Measurements from ENCODE around the gene GPLD1. TPM values are rescaled to one million over a fixed set of nuclear protein-coding genes. Genes with fewer than 3 reads are reported as not detected.

The GPLD1 gene
- total RNA-seq, 6 experiments from 2014 or later = 19.9 to 53.0 (median 38.9) TPM

DNA sequence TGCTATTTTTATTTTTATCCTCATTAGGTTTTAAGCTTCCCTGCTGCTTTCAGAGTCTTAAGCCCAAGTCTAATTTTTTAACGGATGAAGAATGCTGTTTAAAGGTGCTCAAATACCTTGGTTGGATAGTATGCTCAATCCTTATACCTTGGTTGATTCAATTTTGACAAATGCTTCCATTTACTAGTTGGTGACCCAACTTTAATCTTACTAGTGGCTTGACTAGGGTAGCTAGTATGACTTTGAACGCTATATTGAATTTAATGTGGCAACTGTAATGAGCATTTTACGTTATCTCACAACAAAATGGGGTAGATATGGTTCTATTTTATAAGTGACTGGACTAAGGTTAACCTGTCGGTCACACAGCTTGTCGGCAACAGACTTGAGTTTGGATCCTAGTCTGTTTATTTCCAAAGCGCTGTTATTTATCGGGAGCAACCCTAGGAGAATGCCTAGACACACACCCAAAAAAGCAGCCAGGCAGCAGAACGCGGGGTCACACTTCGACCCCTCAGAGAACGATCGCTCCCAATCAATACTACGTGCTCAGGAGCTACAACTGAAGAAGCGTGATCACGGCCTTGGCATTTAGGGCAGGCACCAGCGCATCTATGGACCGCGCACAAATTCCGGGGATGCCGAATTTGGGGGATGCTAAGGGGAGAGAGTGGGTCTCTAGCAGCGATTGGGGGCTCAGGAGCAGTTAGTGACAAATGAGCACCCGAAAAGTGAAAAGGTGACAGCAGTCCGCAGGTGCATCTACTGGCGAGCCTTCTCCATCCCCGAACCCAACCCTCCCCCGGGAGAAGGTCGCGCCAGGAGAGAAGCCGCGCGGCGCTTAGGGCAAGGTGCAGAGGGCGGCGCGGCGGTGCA, 4.8 kb upstream of the GPLD1 start:
- no peaks in the 10 kb centered on the region for H3K9me3 ChIP-seq
- TF ChIP-seq POLR2A (IDR thresholded peaks at IDR 0.05) = no peak
- peak in 1 of 4 donors; percentile 41 for TF ChIP-seq CTCF (IDR thresholded peaks at IDR 0.05)
- ATAC-seq = peak in 2 of 4 donors; percentile 0 to 87
- H3K36me3 ChIP-seq = no peaks in the 10 kb centered on the region
- no peaks in the 10 kb centered on the region for H3K27me3 ChIP-seq
- peaks cover 0 to 41% (median 7%) of the 10 kb centered on the region in 4 donors for H3K4me1 ChIP-seq
- 9% methylated on average over 32 of the region's 36 CpGs for WGBS (ENCODE audit: insufficient coverage, low coverage, low lambda C conversion rate, missing lambda C conversion rate)
- intact Hi-C loops (cut with DNase I) = no loop called here
- H3K27ac ChIP-seq = peak overlapping the region; percentile 61 to 85 (median 77)
- no peak for DNase-seq
- H3K4me3 ChIP-seq = peak overlapping the region; percentile 58 to 80 (median 78)

GRCh38 chr6:24492475-24492874, 3.1 kb upstream of the GPLD1 start:
- DNase-seq (peak in 1 of 3 donors; percentile 26), ATAC-seq (no peak)
- TF ChIP-seq POLR2A (IDR thresholded peaks at IDR 0.05) = no peak
- peak in 1 of 4 donors; percentile 16 for TF ChIP-seq CTCF (IDR thresholded peaks at IDR 0.05)
- H3K4me1 ChIP-seq = peaks cover 0 to 44% (median 10%) of the 10 kb centered on the region in 4 donors
- intact Hi-C loops (cut with DNase I) = no loop called here
- no peaks in the 10 kb centered on the region for H3K27me3 ChIP-seq
- H3K36me3 ChIP-seq = no peaks in the 10 kb centered on the region
- WGBS (ENCODE audit: insufficient coverage, low coverage, low lambda C conversion rate, missing lambda C conversion rate) = 64% methylated on average over 3 of the region's 3 CpGs
- no peak overlapping the region for H3K27ac ChIP-seq
- H3K9me3 ChIP-seq = no peaks in the 10 kb centered on the region
- H3K4me3 ChIP-seq = no peak overlapping the region

- WGBS (ENCODE audit: insufficient coverage, low coverage, low lambda C conversion rate, missing lambda C conversion rate) = 66% methylated on average over 4 of the region's 4 CpGs
- DNase-seq (no peak), ATAC-seq (no peak)
- Histone ChIP-seq H3K27me3 (no peaks in the 10 kb centered on the region), H3K4me1 (peaks cover 0 to 44% (median 10%) of the 10 kb centered on the region in 4 donors), H3K9me3 (no peaks in the 10 kb centered on the region), H3K36me3 (no peaks in the 10 kb centered on the region), H3K4me3 (no peak overlapping the region), H3K27ac (peak overlapping the region in 2 of 3 donors; percentile 81 to 88)
- intact Hi-C loops (cut with DNase I) = no loop called here
- TF ChIP-seq POLR2A (IDR thresholded peaks at IDR 0.05) (no peak), CTCF (IDR thresholded peaks at IDR 0.05) (peak in 1 of 4 donors; percentile 7)
These were observed 1.6 kb upstream of the GPLD1 start for GRCh38 chr6:24490948-24491347.

DNA sequence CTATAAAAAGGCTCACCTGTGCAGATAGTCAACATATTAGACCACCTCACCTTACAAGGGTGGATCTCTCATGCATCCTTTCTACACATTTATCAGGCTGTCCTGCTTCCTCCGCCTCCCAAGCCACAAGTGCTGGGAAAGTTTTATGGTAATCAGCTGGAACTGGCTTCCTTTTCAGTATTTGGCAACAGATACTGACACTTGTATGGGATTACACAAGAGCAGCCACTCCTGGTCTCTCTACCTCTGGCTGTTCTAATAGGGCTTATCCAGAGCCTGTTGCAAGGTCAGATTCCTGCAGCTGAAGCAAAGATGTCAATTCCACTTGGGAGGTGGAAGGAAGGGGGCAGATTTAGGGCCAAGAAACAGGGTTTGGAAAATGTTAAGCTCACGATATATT, 503 bp upstream of the GPLD1 start:
- TF ChIP-seq CTCF (IDR thresholded peaks at IDR 0.05) (no peak), POLR2A (IDR thresholded peaks at IDR 0.05) (no peak)
- peak overlapping the region; percentile 45 to 88 (median 81) for H3K27ac ChIP-seq
- H3K27me3 ChIP-seq = no peaks in the 10 kb centered on the region
- peaks cover 0 to 37% (median 10%) of the 10 kb centered on the region in 4 donors for H3K4me1 ChIP-seq
- H3K36me3 ChIP-seq = peaks cover 0 to 4% (median 0%) of the 10 kb centered on the region in 4 donors
- peak overlapping the region in 2 of 3 donors; percentile 56 to 78 for H3K4me3 ChIP-seq
- 19% methylated on average over 2 of the region's 2 CpGs for WGBS (ENCODE audit: insufficient coverage, low coverage, low lambda C conversion rate, missing lambda C conversion rate)
- DNase-seq = peak in 1 of 3 donors; percentile 68
- intact Hi-C loops (cut with DNase I) = no loop called here
- ATAC-seq = peak; percentile 68 to 75 (median 72)
- H3K9me3 ChIP-seq = no peaks in the 10 kb centered on the region

Measured in right lobe of liver (tissue), 6 donors.